GM10266 (cell line): ENCODE results near the gene PET117.

Source experiments
- DNase-seq: peaks from one replicate; pipeline ENCODE4 v3.0.0; 2012; ENCODE audit errors: extremely low spot score
- CTCF ChIP-seq: IDR thresholded peaks from 2 replicates; pipeline ENCODE4 v1.5.1; 2012; ENCODE audit warnings: mild to moderate bottlenecking, low read depth; ENCODE audit not compliant: control insufficient read depth, insufficient read depth; ENCODE audit errors: missing control alignments

PET117 gene

GRCh38 chr20:18138266-18138582 is 561 bp downstream of the PET117 start:
- TF ChIP-seq CTCF = no peak
- DNase-seq = peak; percentile 14

GRCh38 chr20:18138639-18139583 is 1.2 kb downstream of the PET117 start:
- no peak for DNase-seq
- TF ChIP-seq CTCF = no peak

GRCh38 chr20:18139832-18140231 is 2.2 kb downstream of the PET117 start:
- no peak for TF ChIP-seq CTCF
- no peak for DNase-seq

- no peak for DNase-seq
- no peak for TF ChIP-seq CTCF
These were observed 7.0 kb downstream of the PET117 start for GRCh38 chr20:18144541-18145099.

- DNase-seq = no peak
- TF ChIP-seq CTCF = no peak
These were observed 16.7 kb downstream of the PET117 start for GRCh38 chr20:18154342-18154741.

- no peak for DNase-seq
- TF ChIP-seq CTCF = no peak
These were observed 18.4 kb downstream of the PET117 start for GRCh38 chr20:18156045-18156444.

GRCh38 chr20:18164356-18164755 is 26.7 kb downstream of the PET117 start:
- no peak for TF ChIP-seq CTCF
- no peak for DNase-seq
